Cardiac fibroblast (primary cell): ENCODE data around the gene FOXRED2.

Experiments
- DNase-seq, 2 donors: peaks; one replicate each; pipeline versions ENCODE4 v3.0.0 to v3.0.0-alpha.2; 2010; ENCODE audit warnings: low read depth in 2 of 2
- H3K4me3 ChIP-seq, 2 donors: replicated peaks in 1 of 2; 1 replicate in 1 of 2; 2 replicates in 1 of 2; pipeline ENCODE4 v1.5.1; 2011; ENCODE audit warnings: low read depth in 2 of 2, low read length in 2 of 2, mild to moderate bottlenecking in 2 of 2, moderate library complexity in 1 of 2
- CTCF ChIP-seq: IDR thresholded peaks from one replicate; pipeline ENCODE4 v1.5.1; 2011; ENCODE audit warnings: low read depth, mild to moderate bottlenecking, low read length, inconsistent platforms

Gene FOXRED2

DNA sequence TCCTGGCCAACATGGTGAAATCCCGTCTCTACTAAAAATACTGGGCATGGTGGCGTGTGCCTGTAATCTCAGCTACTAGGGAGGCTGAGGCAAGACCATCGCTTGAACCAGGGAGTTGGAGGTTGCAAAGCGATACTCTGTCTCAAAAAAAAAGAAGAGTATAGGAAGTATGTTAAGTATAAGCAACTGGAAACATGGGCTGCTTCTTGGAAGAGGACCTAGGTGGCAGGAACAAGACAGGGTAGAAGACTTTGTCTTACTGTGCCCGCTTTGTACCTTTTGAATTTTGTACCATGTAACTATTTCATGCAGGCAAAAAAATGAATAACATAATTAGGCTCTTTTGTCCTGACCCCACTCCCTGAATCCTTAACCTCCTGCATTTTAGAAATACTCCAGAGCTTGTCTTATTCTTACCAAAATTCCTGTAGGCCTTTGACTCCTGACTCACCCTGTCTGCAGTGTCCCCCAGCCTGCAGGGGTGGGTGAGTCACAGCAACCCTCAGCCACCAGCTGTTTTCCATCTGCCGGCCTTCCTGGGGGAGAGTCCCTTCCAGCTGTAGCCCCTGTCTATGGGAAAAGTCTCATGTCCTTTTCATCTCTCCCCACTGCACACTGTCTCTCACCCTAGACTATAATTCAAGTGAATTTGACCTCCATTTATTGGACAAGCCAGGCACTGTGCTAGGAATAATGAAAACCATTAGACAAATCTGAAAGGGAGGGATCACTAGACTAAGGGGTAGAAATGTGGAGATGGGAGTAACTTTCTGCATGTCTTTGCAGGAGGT is 67.2 kb downstream of the FOXRED2 start:
- DNase-seq: peak; percentile 89 to 96
- TF ChIP-seq CTCF: no peak
- no peak overlapping the region for H3K4me3 ChIP-seq
